K562 (cell line): ENCODE measurements around the gene DUS1L. TPM values are rescaled to one million over a fixed set of nuclear protein-coding genes. Genes with fewer than 3 reads are reported as not detected.

Experiments used
- ARID1B ChIP-seq: fragments of 450-650 bp; IDR thresholded peaks from 2 replicates; pipeline ENCODE4 v1.6.1; 2016; ENCODE audit warnings: antibody characterized with exemption, mild to moderate bottlenecking, inconsistent platforms
- KDM5B ChIP-seq: fragments of 200-600 bp; sonication (generic); IDR thresholded peaks from 2 replicates; pipeline ENCODE4 v1.6.1; 2012; ENCODE audit warnings: low read depth, mild to moderate bottlenecking, moderate library complexity, low read length, control low read depth, inconsistent platforms; ENCODE audit not compliant: insufficient replicate concordance
- RAD51 ChIP-seq: fragments of 450-650 bp; IDR thresholded peaks from 2 replicates; pipeline ENCODE4 v1.7.1; 2016; ENCODE audit warnings: low read depth, mild to moderate bottlenecking, borderline replicate concordance
- TCF15 ChIP-seq: fragments of 250-450 bp; sonication (Bioruptor Pico); IDR thresholded peaks from 2 replicates; pipeline ENCODE4 v1.8.0; 2022; ENCODE audit warnings: moderate library complexity, mild to moderate bottlenecking, inconsistent platforms
- ZEB2 ChIP-seq: fragments of 450-650 bp; IDR thresholded peaks from 2 replicates; pipeline ENCODE4 v1.6.1; 2016
- polyA plus RNA-seq, 8 experiments: library from polyadenylated mRNA; depleted of rRNA in 4 of 8; stranded (reverse) in 5 of 8; unstranded in 3 of 8; fragments of >200 nt; fragmentation: Nextera tagmentation in 2 of 8; fragmentation: Illumina TruSeq in 1 of 8; extraction: Ambion mirVana in 2 of 8; extraction: Trizol in 1 of 8; gene quantifications; 2 replicates each; pipeline versions ENCODE4 v1.2.1 to v1.2.3, GENCODE V29; 2011 to 2014; ENCODE audit warnings: inconsistent platforms in 1 of 8, missing spikeins in 1 of 8
- total RNA-seq, 7 experiments: library from RNA; depleted of rRNA in 6 of 7; stranded (reverse); fragments of >200 nt in 6 of 7; fragmentation: Illumina TruSeq in 2 of 7; extraction: Trizol in 2 of 7; gene quantifications; 2 replicates each; pipeline versions ENCODE4 v1.2.1 to v1.2.3, GENCODE V29; 2011 to 2021; ENCODE audit warnings: low replicate concordance in 1 of 7
- TF ChIP-seq, protein P1 (sequence below): fragments of 450-650 bp; IDR thresholded peaks from 2 replicates; pipeline ENCODE4 v1.6.1; 2016; ENCODE audit warnings: mild to moderate bottlenecking, moderate library complexity

Gene DUS1L
- total and polyA plus RNA-seq, 9 of the 15 experiments (the other 6 are each of a cell fraction or from before 2014, with no cell fraction given), result 7.8 to 210 (median 83.9) TPM

GRCh38 chr17:82036634-82037091 is 28.9 kb downstream of the DUS1L start (continued):
- no peak for TF ChIP-seq ARID1B
- no peak for TF ChIP-seq TCF15 (CRISPR knock-in tag)
- TF ChIP-seq KDM5B, result peak; percentile 28
- peak; percentile 71; the same call in 1 of the 2 replicates for TF ChIP-seq ZEB2
- TF ChIP-seq, protein P1, sequence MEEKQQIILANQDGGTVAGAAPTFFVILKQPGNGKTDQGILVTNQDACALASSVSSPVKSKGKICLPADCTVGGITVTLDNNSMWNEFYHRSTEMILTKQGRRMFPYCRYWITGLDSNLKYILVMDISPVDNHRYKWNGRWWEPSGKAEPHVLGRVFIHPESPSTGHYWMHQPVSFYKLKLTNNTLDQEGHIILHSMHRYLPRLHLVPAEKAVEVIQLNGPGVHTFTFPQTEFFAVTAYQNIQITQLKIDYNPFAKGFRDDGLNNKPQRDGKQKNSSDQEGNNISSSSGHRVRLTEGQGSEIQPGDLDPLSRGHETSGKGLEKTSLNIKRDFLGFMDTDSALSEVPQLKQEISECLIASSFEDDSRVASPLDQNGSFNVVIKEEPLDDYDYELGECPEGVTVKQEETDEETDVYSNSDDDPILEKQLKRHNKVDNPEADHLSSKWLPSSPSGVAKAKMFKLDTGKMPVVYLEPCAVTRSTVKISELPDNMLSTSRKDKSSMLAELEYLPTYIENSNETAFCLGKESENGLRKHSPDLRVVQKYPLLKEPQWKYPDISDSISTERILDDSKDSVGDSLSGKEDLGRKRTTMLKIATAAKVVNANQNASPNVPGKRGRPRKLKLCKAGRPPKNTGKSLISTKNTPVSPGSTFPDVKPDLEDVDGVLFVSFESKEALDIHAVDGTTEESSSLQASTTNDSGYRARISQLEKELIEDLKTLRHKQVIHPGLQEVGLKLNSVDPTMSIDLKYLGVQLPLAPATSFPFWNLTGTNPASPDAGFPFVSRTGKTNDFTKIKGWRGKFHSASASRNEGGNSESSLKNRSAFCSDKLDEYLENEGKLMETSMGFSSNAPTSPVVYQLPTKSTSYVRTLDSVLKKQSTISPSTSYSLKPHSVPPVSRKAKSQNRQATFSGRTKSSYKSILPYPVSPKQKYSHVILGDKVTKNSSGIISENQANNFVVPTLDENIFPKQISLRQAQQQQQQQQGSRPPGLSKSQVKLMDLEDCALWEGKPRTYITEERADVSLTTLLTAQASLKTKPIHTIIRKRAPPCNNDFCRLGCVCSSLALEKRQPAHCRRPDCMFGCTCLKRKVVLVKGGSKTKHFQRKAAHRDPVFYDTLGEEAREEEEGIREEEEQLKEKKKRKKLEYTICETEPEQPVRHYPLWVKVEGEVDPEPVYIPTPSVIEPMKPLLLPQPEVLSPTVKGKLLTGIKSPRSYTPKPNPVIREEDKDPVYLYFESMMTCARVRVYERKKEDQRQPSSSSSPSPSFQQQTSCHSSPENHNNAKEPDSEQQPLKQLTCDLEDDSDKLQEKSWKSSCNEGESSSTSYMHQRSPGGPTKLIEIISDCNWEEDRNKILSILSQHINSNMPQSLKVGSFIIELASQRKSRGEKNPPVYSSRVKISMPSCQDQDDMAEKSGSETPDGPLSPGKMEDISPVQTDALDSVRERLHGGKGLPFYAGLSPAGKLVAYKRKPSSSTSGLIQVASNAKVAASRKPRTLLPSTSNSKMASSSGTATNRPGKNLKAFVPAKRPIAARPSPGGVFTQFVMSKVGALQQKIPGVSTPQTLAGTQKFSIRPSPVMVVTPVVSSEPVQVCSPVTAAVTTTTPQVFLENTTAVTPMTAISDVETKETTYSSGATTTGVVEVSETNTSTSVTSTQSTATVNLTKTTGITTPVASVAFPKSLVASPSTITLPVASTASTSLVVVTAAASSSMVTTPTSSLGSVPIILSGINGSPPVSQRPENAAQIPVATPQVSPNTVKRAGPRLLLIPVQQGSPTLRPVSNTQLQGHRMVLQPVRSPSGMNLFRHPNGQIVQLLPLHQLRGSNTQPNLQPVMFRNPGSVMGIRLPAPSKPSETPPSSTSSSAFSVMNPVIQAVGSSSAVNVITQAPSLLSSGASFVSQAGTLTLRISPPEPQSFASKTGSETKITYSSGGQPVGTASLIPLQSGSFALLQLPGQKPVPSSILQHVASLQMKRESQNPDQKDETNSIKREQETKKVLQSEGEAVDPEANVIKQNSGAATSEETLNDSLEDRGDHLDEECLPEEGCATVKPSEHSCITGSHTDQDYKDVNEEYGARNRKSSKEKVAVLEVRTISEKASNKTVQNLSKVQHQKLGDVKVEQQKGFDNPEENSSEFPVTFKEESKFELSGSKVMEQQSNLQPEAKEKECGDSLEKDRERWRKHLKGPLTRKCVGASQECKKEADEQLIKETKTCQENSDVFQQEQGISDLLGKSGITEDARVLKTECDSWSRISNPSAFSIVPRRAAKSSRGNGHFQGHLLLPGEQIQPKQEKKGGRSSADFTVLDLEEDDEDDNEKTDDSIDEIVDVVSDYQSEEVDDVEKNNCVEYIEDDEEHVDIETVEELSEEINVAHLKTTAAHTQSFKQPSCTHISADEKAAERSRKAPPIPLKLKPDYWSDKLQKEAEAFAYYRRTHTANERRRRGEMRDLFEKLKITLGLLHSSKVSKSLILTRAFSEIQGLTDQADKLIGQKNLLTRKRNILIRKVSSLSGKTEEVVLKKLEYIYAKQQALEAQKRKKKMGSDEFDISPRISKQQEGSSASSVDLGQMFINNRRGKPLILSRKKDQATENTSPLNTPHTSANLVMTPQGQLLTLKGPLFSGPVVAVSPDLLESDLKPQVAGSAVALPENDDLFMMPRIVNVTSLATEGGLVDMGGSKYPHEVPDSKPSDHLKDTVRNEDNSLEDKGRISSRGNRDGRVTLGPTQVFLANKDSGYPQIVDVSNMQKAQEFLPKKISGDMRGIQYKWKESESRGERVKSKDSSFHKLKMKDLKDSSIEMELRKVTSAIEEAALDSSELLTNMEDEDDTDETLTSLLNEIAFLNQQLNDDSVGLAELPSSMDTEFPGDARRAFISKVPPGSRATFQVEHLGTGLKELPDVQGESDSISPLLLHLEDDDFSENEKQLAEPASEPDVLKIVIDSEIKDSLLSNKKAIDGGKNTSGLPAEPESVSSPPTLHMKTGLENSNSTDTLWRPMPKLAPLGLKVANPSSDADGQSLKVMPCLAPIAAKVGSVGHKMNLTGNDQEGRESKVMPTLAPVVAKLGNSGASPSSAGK, result no peak
- TF ChIP-seq RAD51, result no peak
- TF ChIP-seq, all 486 proteins: peak for 5
